HEK293T (cell line): ENCODE results near the gene DCDC1.

ENCODE experiments used
- CTCF ChIA-PET: fragments of 350-600 bp; formaldehyde crosslinking; extraction: SDS; loops from one replicate; lab custom pipeline; 2021; ENCODE audit warnings: antibody characterized with exemption, inconsistent platforms; lab: Yijun Ruan, JAX
- POLR2A ChIA-PET: fragments of 350-600 bp; formaldehyde crosslinking; extraction: SDS; loops from one replicate; lab custom pipeline; 2020; ENCODE audit warnings: antibody characterized with exemption, inconsistent platforms; lab: Yijun Ruan, JAX
- DNase-seq: peaks from one replicate; pipeline ENCODE4 v3.0.0; 2012; ENCODE audit warnings: mixed read lengths; ENCODE audit errors: extremely low spot score
- ARNT ChIP-seq: fragments of 450-650 bp; IDR thresholded peaks from 2 replicates; pipeline ENCODE4 v1.6.1; 2017; ENCODE audit warnings: mild to moderate bottlenecking
- BHLHE40 ChIP-seq: fragments of 450-650 bp; IDR thresholded peaks from 2 replicates; pipeline ENCODE4 v1.6.1; 2016; ENCODE audit warnings: mild to moderate bottlenecking, moderate library complexity, borderline replicate concordance
- CTBP1 ChIP-seq: fragments of 450-650 bp; IDR thresholded peaks from 2 replicates; pipeline ENCODE4 v1.6.1; 2016; ENCODE audit warnings: borderline replicate concordance
- ELF4 ChIP-seq: fragments of 450-650 bp; IDR thresholded peaks from 2 replicates; pipeline ENCODE4 v1.6.1; 2017; ENCODE audit warnings: antibody characterized with exemption
- FOXA1 ChIP-seq: fragments of 450-650 bp; IDR thresholded peaks from 2 replicates; pipeline ENCODE4 v1.6.1; 2016; ENCODE audit warnings: mild to moderate bottlenecking
- FOXK2 ChIP-seq: fragments of 450-650 bp; IDR thresholded peaks from 2 replicates; pipeline ENCODE4 v1.6.1; 2016; ENCODE audit warnings: mild to moderate bottlenecking
- FOXM1 ChIP-seq: fragments of 450-650 bp; IDR thresholded peaks from 2 replicates; pipeline ENCODE4 v1.6.1; 2017; ENCODE audit warnings: mild to moderate bottlenecking, borderline replicate concordance
- HDGF ChIP-seq: fragments of 450-650 bp; IDR thresholded peaks from 2 replicates; pipeline ENCODE4 v1.6.1; 2017; ENCODE audit warnings: antibody characterized with exemption, borderline replicate concordance
- L3MBTL2 ChIP-seq: fragments of 450-650 bp; conservative IDR thresholded peaks from 2 replicates; pipeline ENCODE4 v1.6.1; 2016; ENCODE audit warnings: mild to moderate bottlenecking
- LEF1 ChIP-seq: fragments of 450-650 bp; IDR thresholded peaks from 2 replicates; pipeline ENCODE4 v1.6.1; 2017; ENCODE audit warnings: mild to moderate bottlenecking, borderline replicate concordance
- NFRKB ChIP-seq: fragments of 450-650 bp; IDR thresholded peaks from 2 replicates; pipeline ENCODE4 v1.6.1; 2016; ENCODE audit warnings: mild to moderate bottlenecking, moderate library complexity
- PKNOX1 ChIP-seq: fragments of 450-650 bp; IDR thresholded peaks from 2 replicates; pipeline ENCODE4 v1.6.1; 2016
- SP1 ChIP-seq: fragments of 450-650 bp; IDR thresholded peaks from 2 replicates; pipeline ENCODE4 v1.6.1; 2017
- SUZ12 ChIP-seq: fragments of 450-650 bp; IDR thresholded peaks from 2 replicates; pipeline ENCODE4 v1.6.1; 2016; ENCODE audit warnings: mild to moderate bottlenecking
- TARDBP ChIP-seq: fragments of 450-650 bp; IDR thresholded peaks from 2 replicates; pipeline ENCODE4 v1.6.1; 2016
- ZNF384 ChIP-seq: fragments of 450-650 bp; IDR thresholded peaks from 2 replicates; pipeline ENCODE4 v1.6.1; 2016

The DCDC1 gene

GRCh38 chr11:31264834-31265233, 104.7 kb downstream of the DCDC1 start:
- TF ChIP-seq TARDBP (no peak), SP1 (no peak)

GRCh38 chr11:31262761-31263160, 106.8 kb downstream of the DCDC1 start:
- ChIA-PET POLR2A (no interaction called here), CTCF (no interaction called here)
- DNase-seq, result no peak
- TF ChIP-seq L3MBTL2 (no peak), SUZ12 (no peak)

More at GRCh38 chr11:31264834-31265233, 104.7 kb downstream of the DCDC1 start:
- ChIA-PET POLR2A (no interaction called here), CTCF (interaction anchor here (0.6 kb wide), 1 partner anchor 257 kb away, joined by 3 read pairs; no protein-coding TSS in a partner anchor)
- no peak for DNase-seq

- ChIA-PET POLR2A (no interaction called here), CTCF (no interaction called here)
- TF ChIP-seq SUZ12, result no peak
- TF ChIP-seq CTBP1, result no peak
- TF ChIP-seq HDGF, result no peak
- no peak for TF ChIP-seq SP1
- no peak for DNase-seq
Measured at GRCh38 chr11:31259797-31260196, 109.7 kb downstream of the DCDC1 start.

- TF ChIP-seq SP1 (no peak), ARNT (no peak)
- no peak for DNase-seq
- ChIA-PET POLR2A (no interaction called here), CTCF (interaction anchor here (0.9 kb wide), 1 partner anchor 386 kb away, joined by 3 read pairs; no protein-coding TSS in a partner anchor)
Measured at GRCh38 chr11:31254415-31254814, 115.1 kb downstream of the DCDC1 start.

GRCh38 chr11:31248768-31249167, 120.8 kb downstream of the DCDC1 start:
- ChIA-PET CTCF (no interaction called here), POLR2A (no interaction called here)
- TF ChIP-seq CTBP1, result no peak
- TF ChIP-seq LEF1, result no peak
- TF ChIP-seq FOXA1, result no peak
- no peak for TF ChIP-seq FOXM1
- TF ChIP-seq L3MBTL2, result no peak
- DNase-seq, result no peak

GRCh38 chr11:31247321-31247720, 122.2 kb downstream of the DCDC1 start:
- no peak for DNase-seq
- TF ChIP-seq L3MBTL2, result no peak
- CTCF ChIA-PET, result no interaction called here
- POLR2A ChIA-PET, result no interaction called here

- DNase-seq, result no peak
- CTCF ChIA-PET, result no interaction called here
- POLR2A ChIA-PET, result no interaction called here
- TF ChIP-seq NFRKB (no peak), FOXK2 (no peak), HDGF (no peak), ELF4 (no peak), FOXA1 (no peak), FOXM1 (no peak), SP1 (no peak), CTBP1 (no peak), BHLHE40 (no peak), ZNF384 (no peak), TARDBP (no peak), PKNOX1 (no peak), LEF1 (no peak)
Measured at GRCh38 chr11:31246451-31247165, 122.9 kb downstream of the DCDC1 start.

- no peak for TF ChIP-seq SUZ12
- TF ChIP-seq PKNOX1, result no peak
- no peak for TF ChIP-seq HDGF
- DNase-seq, result no peak
- ChIA-PET CTCF (interaction anchor here (0.7 kb wide), 1 partner anchor 643 kb away, joined by 3 read pairs; no protein-coding TSS in a partner anchor), POLR2A (no interaction called here)
Measured at GRCh38 chr11:31243706-31244105, 125.8 kb downstream of the DCDC1 start.

- DNase-seq, result peak; percentile 30
- POLR2A ChIA-PET, result no interaction called here
- CTCF ChIA-PET, result interaction anchor here (0.9 to 1.7 kb wide), 3 partner anchors 134 to 935 kb away, joined by 4 to 6 read pairs (median 6); no protein-coding TSS in a partner anchor
- TF ChIP-seq ARNT, result no peak
- no peak for TF ChIP-seq LEF1
- no peak for TF ChIP-seq CTBP1
- no peak for TF ChIP-seq SP1
- no peak for TF ChIP-seq FOXM1
- TF ChIP-seq ELF4, result no peak
- TF ChIP-seq FOXA1, result no peak
- TF ChIP-seq TARDBP, result no peak
- no peak for TF ChIP-seq PKNOX1
- no peak for TF ChIP-seq NFRKB
- no peak for TF ChIP-seq FOXK2
- no peak for TF ChIP-seq HDGF
- TF ChIP-seq ZNF384, result no peak
- no peak for TF ChIP-seq SUZ12
Measured at GRCh38 chr11:31240340-31240904, 129.1 kb downstream of the DCDC1 start.
